Upper lobe of left lung (tissue), 6 donors: ENCODE results near the gene KNTC1. TPM values are rescaled to one million over a fixed set of nuclear protein-coding genes. Genes with fewer than 3 reads are reported as not detected.

Experiments
- ATAC-seq, 2 donors: fragments of 200-7000 bp; cut with Tn5 transposase; one replicate each; pipeline ENCODE4 v1.9.1; 2022; ENCODE audit warnings: mild to moderate bottlenecking in 2 of 2, moderate library complexity in 2 of 2; ENCODE audit not compliant: low FRiP score in 2 of 2
- DNase-seq, 2 donors: peaks; one replicate each; pipeline ENCODE4 v3.0.0-alpha.2; 2019 to 2020
- H3K27ac ChIP-seq, 4 donors: fragments of 200-600 bp; sonication (generic); one replicate each; pipeline ENCODE4 v1.5.1; 2016 to 2019
- H3K27me3 ChIP-seq, 4 donors: fragments of 200-600 bp; sonication (generic); one replicate each; pipeline ENCODE4 v1.5.1; 2017 to 2019
- H3K36me3 ChIP-seq, 4 donors: fragments of 200-600 bp; sonication (generic); one replicate each; pipeline ENCODE4 v1.5.1; 2016 to 2019
- H3K4me1 ChIP-seq, 4 donors: fragments of 200-600 bp; sonication (generic); one replicate each; pipeline ENCODE4 v1.5.1; 2018 to 2019
- H3K4me3 ChIP-seq, 4 donors: fragments of 200-600 bp; sonication (generic); one replicate each; pipeline ENCODE4 v1.5.1; 2017 to 2019; ENCODE audit warnings: mild to moderate bottlenecking in 2 of 4, moderate library complexity in 1 of 4
- H3K9me3 ChIP-seq, 4 donors: fragments of 200-600 bp; sonication (generic); one replicate each; pipeline ENCODE4 v1.5.1; 2018 to 2019
- EP300 ChIP-seq, 4 donors: sonication (generic); formaldehyde crosslinking; IDR thresholded peaks; one replicate each; pipeline ENCODE4 v1.5.1; 2017; ENCODE audit warnings: antibody characterized with exemption in 4 of 4, control low read depth in 2 of 4
- POLR2A ChIP-seq, 4 donors: fragments of 450-650 bp; IDR thresholded peaks; one replicate each; pipeline ENCODE4 v1.5.1; 2016 to 2017; ENCODE audit warnings: antibody characterized with exemption in 4 of 4, mild to moderate bottlenecking in 2 of 4
- POLR2AphosphoS5 ChIP-seq, 2 donors: sonication (generic); formaldehyde crosslinking; IDR thresholded peaks; one replicate each; pipeline ENCODE4 v1.5.1; 2017; ENCODE audit warnings: antibody characterized with exemption in 2 of 2
- WGBS, 2 donors: methylation state at CpG; one replicate each; pipeline ENCODE4 v1.1.5; 2017 to 2018; 5-methylcytosine and 5-hydroxymethylcytosine counted together
- total RNA-seq, 6 donors: library from RNA; depleted of rRNA in 4 of 6; stranded (reverse); fragments of >200 nt in 4 of 6; gene quantifications; one replicate each; pipeline versions ENCODE4 v1.1.0 to v1.2.1, GENCODE V29; 2016 to 2021
- TF ChIP-seq, protein P1 (sequence below), 6 experiments: fragments of 450-650 bp in 4 of 6; fragments of 200-600 bp in 2 of 6; sonication (generic) in 2 of 6; IDR thresholded peaks; one replicate each; pipeline ENCODE4 v1.5.1; 2016 to 2019; ENCODE audit warnings: antibody characterized with exemption in 6 of 6
- donor health status: DM: no; HTN: no; CAD: no; lungs with moderate emphysema.
- donor health status: DM: no; HTN: yes; CAD: no; lungs with severe emphysema.

KNTC1 gene
- total RNA-seq, 6 donors from 2014 or later, result 6.7 to 34.6 (median 17.6) TPM

DNA sequence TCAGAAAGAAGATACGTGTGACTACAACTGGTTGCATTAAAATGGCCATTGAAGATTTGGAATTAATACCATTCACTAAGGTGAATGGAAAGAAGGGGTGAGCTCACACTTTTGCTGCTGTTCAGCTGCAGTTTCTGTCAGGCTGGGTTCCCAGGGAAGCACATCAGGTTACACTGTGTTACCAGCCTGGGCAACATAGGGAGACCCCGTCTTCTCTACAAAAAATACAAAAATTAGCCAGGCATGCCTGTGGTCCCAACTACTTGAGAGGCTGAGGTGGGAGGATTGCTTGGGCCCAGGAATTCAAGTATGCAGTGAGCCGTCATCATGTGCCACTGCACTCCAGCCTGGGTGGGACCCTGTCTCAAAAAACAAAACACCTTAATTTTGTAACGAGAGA is 13.4 kb upstream of the KNTC1 start:
- ATAC-seq, result no peak
- DNase-seq, result no peak
- H3K36me3 ChIP-seq, result peaks cover 81 to 100% (median 94%) of the 10 kb centered on the region in 4 donors
- H3K4me3 ChIP-seq, result no peak overlapping the region
- TF ChIP-seq POLR2A (IDR thresholded peaks at IDR 0.05), result no peak
- no peak for TF ChIP-seq POLR2AphosphoS5 (IDR thresholded peaks at IDR 0.05)
- TF ChIP-seq, protein P1, sequence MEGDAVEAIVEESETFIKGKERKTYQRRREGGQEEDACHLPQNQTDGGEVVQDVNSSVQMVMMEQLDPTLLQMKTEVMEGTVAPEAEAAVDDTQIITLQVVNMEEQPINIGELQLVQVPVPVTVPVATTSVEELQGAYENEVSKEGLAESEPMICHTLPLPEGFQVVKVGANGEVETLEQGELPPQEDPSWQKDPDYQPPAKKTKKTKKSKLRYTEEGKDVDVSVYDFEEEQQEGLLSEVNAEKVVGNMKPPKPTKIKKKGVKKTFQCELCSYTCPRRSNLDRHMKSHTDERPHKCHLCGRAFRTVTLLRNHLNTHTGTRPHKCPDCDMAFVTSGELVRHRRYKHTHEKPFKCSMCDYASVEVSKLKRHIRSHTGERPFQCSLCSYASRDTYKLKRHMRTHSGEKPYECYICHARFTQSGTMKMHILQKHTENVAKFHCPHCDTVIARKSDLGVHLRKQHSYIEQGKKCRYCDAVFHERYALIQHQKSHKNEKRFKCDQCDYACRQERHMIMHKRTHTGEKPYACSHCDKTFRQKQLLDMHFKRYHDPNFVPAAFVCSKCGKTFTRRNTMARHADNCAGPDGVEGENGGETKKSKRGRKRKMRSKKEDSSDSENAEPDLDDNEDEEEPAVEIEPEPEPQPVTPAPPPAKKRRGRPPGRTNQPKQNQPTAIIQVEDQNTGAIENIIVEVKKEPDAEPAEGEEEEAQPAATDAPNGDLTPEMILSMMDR (IDR thresholded peaks at IDR 0.05), result no peak
- no peak for TF ChIP-seq EP300 (IDR thresholded peaks at IDR 0.05)
- no peaks in the 10 kb centered on the region for H3K9me3 ChIP-seq
- H3K4me1 ChIP-seq, result peaks cover 0 to 5% (median 0%) of the 10 kb centered on the region in 4 donors
- no peak overlapping the region for H3K27ac ChIP-seq
- WGBS, 2 donors, result 90 to 96% methylated on average over 4 of the region's 4 CpGs
- no peaks in the 10 kb centered on the region for H3K27me3 ChIP-seq

GRCh38 chr12:122515275-122515674 is 11.8 kb upstream of the KNTC1 start:
- Histone ChIP-seq H3K27me3 (no peaks in the 10 kb centered on the region), H3K9me3 (no peaks in the 10 kb centered on the region), H3K36me3 (peaks cover 74 to 100% (median 89%) of the 10 kb centered on the region in 4 donors), H3K4me1 (peaks cover 0 to 5% (median 0%) of the 10 kb centered on the region in 4 donors), H3K27ac (no peak overlapping the region), H3K4me3 (no peak overlapping the region)
- ATAC-seq (no peak), DNase-seq (no peak)
- WGBS, 2 donors, result 88 to 98% methylated on average over 2 of the region's 2 CpGs
- TF ChIP-seq POLR2AphosphoS5 (IDR thresholded peaks at IDR 0.05) (no peak), EP300 (IDR thresholded peaks at IDR 0.05) (no peak), POLR2A (IDR thresholded peaks at IDR 0.05) (no peak)
- TF ChIP-seq, protein P1 (IDR thresholded peaks at IDR 0.05), result no peak

- TF ChIP-seq, protein P1 (IDR thresholded peaks at IDR 0.05), result no peak
- TF ChIP-seq EP300 (IDR thresholded peaks at IDR 0.05) (no peak), POLR2A (IDR thresholded peaks at IDR 0.05) (no peak), POLR2AphosphoS5 (IDR thresholded peaks at IDR 0.05) (no peak)
- no peak overlapping the region for H3K27ac ChIP-seq
- no peak for DNase-seq
- peaks cover 0 to 7% (median 1%) of the 10 kb centered on the region in 4 donors for H3K4me1 ChIP-seq
- peaks cover 76 to 100% (median 89%) of the 10 kb centered on the region in 4 donors for H3K36me3 ChIP-seq
- H3K27me3 ChIP-seq, result no peaks in the 10 kb centered on the region
- WGBS, 2 donors, result 90 to 94% methylated on average over 13 of the region's 13 CpGs
- no peak overlapping the region for H3K4me3 ChIP-seq
- H3K9me3 ChIP-seq, result no peaks in the 10 kb centered on the region
- ATAC-seq, result no peak
Observed at GRCh38 chr12:122516544-122517361, 10.3 kb upstream of the KNTC1 start.

- no peak overlapping the region for H3K4me3 ChIP-seq
- WGBS, 2 donors, result 62 to 72% methylated on average over 5 of the region's 5 CpGs
- H3K27ac ChIP-seq, result no peak overlapping the region
- no peaks in the 10 kb centered on the region for H3K27me3 ChIP-seq
- no peaks in the 10 kb centered on the region for H3K9me3 ChIP-seq
- ATAC-seq (peak in 1 of 2 donors; percentile 82), DNase-seq (no peak)
- H3K36me3 ChIP-seq, result peaks cover 71 to 95% (median 81%) of the 10 kb centered on the region in 4 donors
- TF ChIP-seq POLR2AphosphoS5 (IDR thresholded peaks at IDR 0.05) (no peak), EP300 (IDR thresholded peaks at IDR 0.05) (no peak), POLR2A (IDR thresholded peaks at IDR 0.05) (no peak)
- TF ChIP-seq, protein P1 (IDR thresholded peaks at IDR 0.05), result no peak
- H3K4me1 ChIP-seq, result peaks cover 7 to 18% (median 12%) of the 10 kb centered on the region in 4 donors
Observed at GRCh38 chr12:122517877-122518276, 9.2 kb upstream of the KNTC1 start.
